ENCODE data around the gene MRPL48.

The MRPL48 gene

GRCh38 chr11:73894725-73895335 is 107.2 kb downstream of the MRPL48 start:
- DNase-seq, result no peak

- no peak for DNase-seq
Measured at GRCh38 chr11:73902303-73902702, 114.6 kb downstream of the MRPL48 start.

DNA sequence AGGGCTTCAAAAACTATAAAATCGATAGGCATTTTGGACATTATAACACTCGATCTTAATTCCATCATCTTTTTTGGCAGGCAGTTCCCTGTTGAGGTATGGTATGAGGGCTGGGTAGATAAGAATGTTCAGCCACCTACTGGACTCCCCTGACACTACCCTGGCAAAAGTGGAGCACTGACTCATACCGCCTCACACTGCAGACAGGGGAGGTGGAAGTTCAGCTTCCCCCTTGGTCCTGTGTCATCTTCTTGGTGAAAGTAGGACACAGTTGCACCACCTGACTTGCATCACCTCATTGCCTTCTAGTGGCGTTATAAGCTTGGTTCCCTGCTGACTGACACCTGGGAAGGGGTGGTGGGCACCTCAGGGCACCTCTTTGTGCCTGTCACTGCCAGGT is 119.5 kb downstream of the MRPL48 start:
- DNase-seq, result peak; percentile 54

GRCh38 chr11:73912026-73912425 is 124.4 kb downstream of the MRPL48 start:
- no peak for DNase-seq

- no peak for DNase-seq
Measured at GRCh38 chr11:73913472-73913871, 125.8 kb downstream of the MRPL48 start.

DNA sequence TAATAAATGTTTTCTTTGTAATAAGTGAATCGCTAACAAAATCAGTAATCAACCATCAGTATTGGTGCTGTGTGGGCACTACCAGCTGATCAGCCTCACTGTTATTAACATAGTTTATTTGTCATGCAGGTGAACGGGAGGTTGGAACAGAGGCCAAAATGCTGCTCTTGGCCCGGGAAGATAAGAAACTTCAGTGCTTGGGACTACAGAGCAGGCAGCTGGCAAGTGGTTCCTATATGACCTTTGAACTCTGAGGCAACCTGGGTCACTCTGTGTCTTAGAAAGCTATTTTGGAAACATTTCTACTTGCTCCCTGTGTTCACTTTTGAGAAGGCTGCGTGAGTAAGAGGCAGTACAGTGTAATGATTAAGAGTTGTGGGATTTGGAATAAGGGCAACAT is 126.6 kb downstream of the MRPL48 start:
- no peak for DNase-seq

Data from MV-4-11 (cell line).